H1 (cell line): Measurements from ENCODE around the gene IDH2. TPM values are rescaled to one million over a fixed set of nuclear protein-coding genes. Genes with fewer than 3 reads are reported as not detected.
"Not testable (repeated sequence)": the region's sequence is repeated elsewhere in the genome, so short reads cannot be mapped to it uniquely, and the experiment has no call there.

Experiments used
- CTCF ChIA-PET: fragments of 300-600 bp; sonication (Branson Sonifier 250); formaldehyde crosslinking; loops from one replicate; lab custom pipeline; 2021; ENCODE audit not compliant: partially characterized antibody; lab: Charles Lee
- POLR2A ChIA-PET: fragments of 300-600 bp; sonication (Branson Sonifier 250); formaldehyde crosslinking; loops from one replicate; lab custom pipeline; 2021; ENCODE audit warnings: inconsistent platforms; ENCODE audit not compliant: partially characterized antibody; lab: Charles Lee
- DNase-seq, 2 experiments: peaks; one replicate each; pipeline versions ENCODE4 v3.0.0 to v3.0.0-alpha.2; 2010 to 2022; ENCODE audit warnings: low spot score in 2 of 2, low read depth in 1 of 2, mixed read lengths in 1 of 2
- FAIRE-seq: peaks from 2 replicates; lab custom pipeline; 2011; peaks lifted over from hg19 to GRCh38; lab: Jason Lieb, UNC
- H2AFZ ChIP-seq: 2 replicates; pipeline ENCODE4 v1.8.1; 2012; ENCODE audit warnings: low read length, inconsistent platforms
- H2AK5ac ChIP-seq: 2 replicates; pipeline ENCODE4 v1.6.1; 2013; ENCODE audit warnings: low read depth, low read length
- H2BK120ac ChIP-seq: replicated peaks from 2 replicates; pipeline ENCODE3; 2013; ENCODE audit warnings: low read depth, low read length, inconsistent platforms
- H2BK12ac ChIP-seq: 2 replicates; pipeline ENCODE4 v1.6.1; 2013; ENCODE audit warnings: low read depth, low read length
- H2BK15ac ChIP-seq: 2 replicates; pipeline ENCODE4 v1.6.1; 2013; ENCODE audit warnings: low read length
- H2BK20ac ChIP-seq: 2 replicates; pipeline ENCODE4 v1.6.1; 2013; ENCODE audit warnings: low read length
- H2BK5ac ChIP-seq: 2 replicates; pipeline ENCODE4 v1.6.1; 2013; ENCODE audit warnings: low read depth, low read length
- H3K14ac ChIP-seq: 2 replicates; pipeline ENCODE4 v1.6.1; 2013; ENCODE audit warnings: inconsistent platforms; ENCODE audit not compliant: insufficient read length
- H3K18ac ChIP-seq: 2 replicates; pipeline ENCODE4 v1.6.1; 2013; ENCODE audit warnings: low read length; ENCODE audit errors: extremely low read depth
- H3K23ac ChIP-seq: 2 replicates; pipeline ENCODE4 v1.6.1; 2013; ENCODE audit warnings: inconsistent platforms; ENCODE audit not compliant: insufficient read length
- H3K23me2 ChIP-seq: 2 replicates; pipeline ENCODE4 v1.6.1; 2013; ENCODE audit warnings: low read depth, low read length
- H3K27ac ChIP-seq: 2 replicates; pipeline ENCODE4 v1.6.1; 2011; ENCODE audit warnings: low read depth, low read length, inconsistent platforms
- H3K27me3 ChIP-seq, 4 experiments: replicated peaks in 1 of 4; 1 replicate in 1 of 4; 2 replicates in 3 of 4; pipeline versions ENCODE4 v1.6.1 to v1.8.1; 2011 to 2013; ENCODE audit warnings: low read length in 3 of 4, mild to moderate bottlenecking in 3 of 4, inconsistent platforms in 2 of 4, mixed read lengths in 2 of 4, moderate library complexity in 1 of 4; ENCODE audit not compliant: control insufficient read depth in 3 of 4, insufficient read depth in 3 of 4; ENCODE audit errors: extremely low read depth in 1 of 4
- H3K36me3 ChIP-seq, 4 experiments: 2 replicates each; pipeline versions ENCODE4 v1.6.1 to v1.8.1; 2011 to 2013; ENCODE audit warnings: mild to moderate bottlenecking in 4 of 4, low read length in 3 of 4, moderate library complexity in 2 of 4, control low read depth in 1 of 4, inconsistent platforms in 1 of 4; ENCODE audit not compliant: insufficient read depth in 4 of 4, control insufficient read depth in 2 of 4
- H3K4ac ChIP-seq: replicated peaks from 2 replicates; pipeline ENCODE3; 2013; ENCODE audit warnings: low read length, low read depth, mixed read lengths, inconsistent platforms; ENCODE audit not compliant: insufficient read length
- H3K4me1 ChIP-seq, 4 experiments: replicated peaks in 1 of 4; 1 replicate in 1 of 4; 2 replicates in 3 of 4; pipeline versions ENCODE4 v1.6.1 to v1.8.1; 2011 to 2013; ENCODE audit warnings: low read length in 3 of 4, inconsistent platforms in 2 of 4, mixed read lengths in 1 of 4; ENCODE audit not compliant: insufficient read depth in 4 of 4, control insufficient read depth in 3 of 4
- H3K4me2 ChIP-seq, 2 experiments: 2 replicates each; pipeline versions ENCODE4 v1.6.1 to v1.8.1; 2011 to 2013; ENCODE audit warnings: low read depth in 2 of 2, low read length in 2 of 2, control low read depth in 1 of 2, inconsistent platforms in 1 of 2, mild to moderate bottlenecking in 1 of 2; ENCODE audit not compliant: insufficient read depth in 1 of 2
- H3K4me3 ChIP-seq, 4 experiments: fragments of 200-600, 300-600 bp in 1 of 4; sonication (generic), shearing (Covaris generic), sonication (Bioruptor Twin) in 1 of 4; 2 replicates each; pipeline versions ENCODE4 v1.5.1 to v1.8.1; 2011 to 2016; ENCODE audit warnings: low read length in 4 of 4, low read depth in 3 of 4, control low read depth in 2 of 4, inconsistent platforms in 2 of 4, mild to moderate bottlenecking in 2 of 4, mixed read lengths in 1 of 4, moderate library complexity in 1 of 4; ENCODE audit not compliant: insufficient read depth in 2 of 4; ENCODE audit errors: extremely low read depth in 1 of 4
- H3K56ac ChIP-seq: replicated peaks from 2 replicates; pipeline ENCODE3; 2013; ENCODE audit warnings: low read depth, mild to moderate bottlenecking, mixed read lengths, low read length, inconsistent platforms; ENCODE audit not compliant: insufficient read length
- H3K79me1 ChIP-seq: 2 replicates; pipeline ENCODE4 v1.6.1; 2013; ENCODE audit warnings: low read depth, low read length, control low read depth
- H3K79me2 ChIP-seq, 2 experiments: 2 replicates each; pipeline versions ENCODE4 v1.6.1 to v1.8.1; 2012 to 2013; ENCODE audit warnings: low read length in 2 of 2, mild to moderate bottlenecking in 2 of 2, inconsistent platforms in 1 of 2; ENCODE audit not compliant: insufficient read depth in 2 of 2, control insufficient read depth in 1 of 2
- H3K9ac ChIP-seq, 4 experiments: replicated peaks in 1 of 4; 1 replicate in 1 of 4; 2 replicates in 3 of 4; pipeline versions ENCODE4 v1.6.1 to v1.8.1; 2011 to 2013; ENCODE audit warnings: low read depth in 3 of 4, low read length in 3 of 4, control low read depth in 2 of 4, mild to moderate bottlenecking in 2 of 4, moderate library complexity in 2 of 4, inconsistent platforms in 1 of 4; ENCODE audit errors: extremely low read depth in 1 of 4
- H3K9me3 ChIP-seq, 2 experiments: 2 replicates each; pipeline versions ENCODE4 v1.6.1 to v1.8.1; 2012 to 2013; ENCODE audit warnings: mild to moderate bottlenecking in 2 of 2, moderate library complexity in 2 of 2, control low read depth in 1 of 2, inconsistent platforms in 1 of 2, low read depth in 1 of 2, low read length in 1 of 2, mixed read lengths in 1 of 2; ENCODE audit not compliant: insufficient read depth in 2 of 2
- H4K20me1 ChIP-seq, 2 experiments: replicated peaks in 1 of 2; 2 replicates each; pipeline versions ENCODE3 to v1.8.1; 2011 to 2013; ENCODE audit warnings: inconsistent platforms in 2 of 2, low read length in 2 of 2, mild to moderate bottlenecking in 1 of 2; ENCODE audit not compliant: insufficient read depth in 2 of 2, control insufficient read depth in 1 of 2
- H4K5ac ChIP-seq: 2 replicates; pipeline ENCODE4 v1.6.1; 2013; ENCODE audit warnings: low read length, low read depth, mixed read lengths, inconsistent platforms; ENCODE audit not compliant: insufficient read length
- H4K8ac ChIP-seq: 2 replicates; pipeline ENCODE4 v1.8.0; 2013; ENCODE audit warnings: mild to moderate bottlenecking, moderate library complexity, low read length, inconsistent platforms; ENCODE audit not compliant: insufficient read depth; ENCODE audit errors: extremely low read depth
- H4K91ac ChIP-seq: replicated peaks from 2 replicates; pipeline ENCODE3; 2013; ENCODE audit warnings: low read length, mixed read lengths, inconsistent platforms; ENCODE audit not compliant: insufficient read length
- E2F6 ChIP-seq: IDR thresholded peaks from 2 replicates; pipeline ENCODE4 v1.6.1; 2012; ENCODE audit warnings: inconsistent platforms
- POLR2AphosphoS5 ChIP-seq: IDR thresholded peaks from 2 replicates; pipeline ENCODE4 v1.6.1; 2011; ENCODE audit warnings: low read depth, low read length
- RFX5 ChIP-seq: IDR thresholded peaks from 2 replicates; pipeline ENCODE4 v1.6.1; 2011; ENCODE audit warnings: low read depth, low read length, improper control_type of control experiment, borderline replicate concordance
- WGBS, 2 experiments: shearing (Covaris generic) in 1 of 2; methylation state at CpG; one replicate each; pipeline versions ENCODE4 v1.1.6 to v1.1.7; 2013 to 2015; ENCODE audit warnings: low lambda C conversion rate in 2 of 2, mixed read lengths in 2 of 2, inconsistent platforms in 1 of 2, low coverage in 1 of 2, missing lambda C conversion rate in 1 of 2; ENCODE audit not compliant: insufficient replicate concordance in 2 of 2, insufficient coverage in 1 of 2, insufficient read length in 1 of 2; ENCODE audit errors: extremely low coverage in 1 of 2, missing lambda C conversion rate in 1 of 2; 5-methylcytosine and 5-hydroxymethylcytosine counted together
- polyA plus RNA-seq, 7 experiments: library from polyadenylated mRNA; depleted of rRNA in 3 of 7; stranded (reverse) in 5 of 7; unstranded in 2 of 7; fragments of >200 nt in 5 of 7; fragments of 200-250 nt in 2 of 7; gene quantifications; 1 replicate in 5 of 7; 2 replicates in 1 of 7; 4 replicates in 1 of 7; pipeline versions ENCODE4 v1.2.1 to v1.2.3, GENCODE V29; 2011 to 2013; ENCODE audit warnings: missing spikeins in 2 of 7, mixed read lengths in 2 of 7
- total RNA-seq: library from RNA; stranded (reverse); fragmentation: NEBNext Ultra II Directional; extraction: Animal tissue kit (Norgen Biotek cat#: 25700); gene quantifications from 2 replicates; pipeline ENCODE4 v1.2.1, GENCODE V29; 2021

The IDH2 gene
- total and polyA plus RNA-seq, 2 of the 8 experiments (the other 6 are each of a cell fraction or from before 2014, with no cell fraction given) = 64.2 to 84.6 TPM

- TF ChIP-seq E2F6 (no peak), POLR2AphosphoS5 (no peak), RFX5 (no peak)
Observed at GRCh38 chr15:90149609-90150340, 47.5 kb upstream of the IDH2 start (continued).

DNA sequence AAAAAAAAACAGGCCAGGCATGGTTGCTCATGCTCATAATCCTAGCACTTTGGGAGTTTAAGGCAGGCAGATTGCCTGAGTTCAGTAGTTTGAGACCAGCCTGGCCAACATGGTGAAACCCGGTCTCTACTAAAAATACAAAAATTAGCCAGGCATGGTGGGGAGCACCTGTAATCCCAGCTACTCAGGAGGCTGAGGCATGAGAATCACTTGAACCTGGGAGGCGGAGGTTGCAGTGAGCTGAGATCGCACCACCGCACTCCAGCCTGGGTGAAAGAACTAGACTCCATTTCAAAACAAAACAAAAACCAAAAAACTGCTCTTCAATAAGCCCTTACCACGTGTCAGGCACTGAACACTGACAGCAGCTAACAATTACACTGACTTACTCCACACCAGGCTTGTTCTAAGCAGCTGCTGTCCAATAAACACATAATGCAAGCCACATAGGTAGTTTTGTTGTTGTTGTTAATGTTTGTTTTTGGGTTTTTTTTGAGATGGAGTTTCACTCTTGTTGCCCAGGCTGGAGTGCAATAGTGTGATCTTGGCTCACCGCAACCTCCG lies 44.0 kb upstream of the IDH2 start:
- H2BK15ac ChIP-seq, POLR2A ChIA-PET, H3K14ac ChIP-seq, H4K91ac ChIP-seq, H3K23me2 ChIP-seq, H3K9me3 ChIP-seq, H3K4me2 ChIP-seq, FAIRE-seq, H3K4me1 ChIP-seq, H3K9ac ChIP-seq, H2AFZ ChIP-seq, H3K27ac ChIP-seq, H2AK5ac ChIP-seq, H3K79me2 ChIP-seq, H3K36me3 ChIP-seq, H2BK20ac ChIP-seq, H4K5ac ChIP-seq, H2BK5ac ChIP-seq, DNase-seq, H3K56ac ChIP-seq, H3K27me3 ChIP-seq, H3K18ac ChIP-seq, H2BK120ac ChIP-seq, H3K4ac ChIP-seq, H3K23ac ChIP-seq, H3K79me1 ChIP-seq, H3K4me3 ChIP-seq, H2BK12ac ChIP-seq, H4K20me1 ChIP-seq, H4K8ac ChIP-seq: not testable (repeated sequence)
- 90% methylated on average over 7 of the region's 7 CpGs; no CpG with 5 or more reads in 1 of the 2 experiments for WGBS, 2 experiments
- CTCF ChIA-PET = interaction anchor here (1.0 to 12.3 kb wide), 7 partner anchors 44 to 103 kb away, joined by 3 to 115 read pairs (median 4); partner anchors contain the start of genes CIB1, GDPGP1 and TTLL13
